ENCODE data around the gene C9orf43. TPM values are rescaled to one million over a fixed set of nuclear protein-coding genes. Genes with fewer than 3 reads are reported as not detected.

Gene C9orf43
- total RNA-seq, 1 donor = 0.43 TPM

GRCh38 chr9:113393281-113393680, 17.3 kb upstream of the C9orf43 start:
- no peak for DNase-seq (ENCODE audit: low read depth)
- TF ChIP-seq CTCF (IDR thresholded peaks at IDR 0.05; ENCODE audit: insufficient read depth, low read depth, low read length) = no peak
- H3K4me3 ChIP-seq (ENCODE audit: low read depth, low read length) = no peak overlapping the region

- no peak overlapping the region for H3K4me3 ChIP-seq (ENCODE audit: low read depth, low read length)
- DNase-seq (ENCODE audit: low read depth) = no peak
Observed at GRCh38 chr9:113395000-113395861, 15.3 kb upstream of the C9orf43 start.

GRCh38 chr9:113397203-113397631, 13.3 kb upstream of the C9orf43 start:
- TF ChIP-seq CTCF (IDR thresholded peaks at IDR 0.05; ENCODE audit: insufficient read depth, low read depth, low read length) = no peak

More at GRCh38 chr9:113395000-113395861, 15.3 kb upstream of the C9orf43 start:
- no peak for TF ChIP-seq CTCF (IDR thresholded peaks at IDR 0.05; ENCODE audit: insufficient read depth, low read depth, low read length)

GRCh38 chr9:113398796-113399195, 11.8 kb upstream of the C9orf43 start:
- H3K4me3 ChIP-seq (ENCODE audit: low read depth, low read length) = no peak overlapping the region
- TF ChIP-seq CTCF (IDR thresholded peaks at IDR 0.05; ENCODE audit: insufficient read depth, low read depth, low read length) = no peak
- DNase-seq (ENCODE audit: low read depth) = no peak

More at GRCh38 chr9:113397203-113397631, 13.3 kb upstream of the C9orf43 start:
- DNase-seq (ENCODE audit: low read depth) = no peak
- no peak overlapping the region for H3K4me3 ChIP-seq (ENCODE audit: low read depth, low read length)

- no peak for TF ChIP-seq CTCF (IDR thresholded peaks at IDR 0.05; ENCODE audit: insufficient read depth, low read depth, low read length)
- H3K4me3 ChIP-seq (ENCODE audit: low read depth, low read length) = no peak overlapping the region
- no peak for DNase-seq (ENCODE audit: low read depth)
Observed at GRCh38 chr9:113399646-113400200, 10.8 kb upstream of the C9orf43 start.

GRCh38 chr9:113401027-113401792, 9.3 kb upstream of the C9orf43 start, which contains the start of gene ALAD:
Gene ALAD (minus strand): TSS chr9:113401284. CDS start chr9:113393559, 7,725 bp downstream.
- TF ChIP-seq CTCF (IDR thresholded peaks at IDR 0.05; ENCODE audit: insufficient read depth, low read depth, low read length) = peak; percentile 93
- peak within 1 kb of the TSS; percentile 93 for H3K4me3 ChIP-seq (ENCODE audit: low read depth, low read length)

More at GRCh38 chr9:113401027-113401792, 9.3 kb upstream of the C9orf43 start, which contains the start of gene ALAD:
- peak; percentile 99 for DNase-seq (ENCODE audit: low read depth)
